ENCODE measurements around the gene SOS1.
"Not testable (repeated sequence)": the region's sequence is repeated elsewhere in the genome, so short reads cannot be mapped to it uniquely, and the experiment has no call there.

Gene SOS1

DNA sequence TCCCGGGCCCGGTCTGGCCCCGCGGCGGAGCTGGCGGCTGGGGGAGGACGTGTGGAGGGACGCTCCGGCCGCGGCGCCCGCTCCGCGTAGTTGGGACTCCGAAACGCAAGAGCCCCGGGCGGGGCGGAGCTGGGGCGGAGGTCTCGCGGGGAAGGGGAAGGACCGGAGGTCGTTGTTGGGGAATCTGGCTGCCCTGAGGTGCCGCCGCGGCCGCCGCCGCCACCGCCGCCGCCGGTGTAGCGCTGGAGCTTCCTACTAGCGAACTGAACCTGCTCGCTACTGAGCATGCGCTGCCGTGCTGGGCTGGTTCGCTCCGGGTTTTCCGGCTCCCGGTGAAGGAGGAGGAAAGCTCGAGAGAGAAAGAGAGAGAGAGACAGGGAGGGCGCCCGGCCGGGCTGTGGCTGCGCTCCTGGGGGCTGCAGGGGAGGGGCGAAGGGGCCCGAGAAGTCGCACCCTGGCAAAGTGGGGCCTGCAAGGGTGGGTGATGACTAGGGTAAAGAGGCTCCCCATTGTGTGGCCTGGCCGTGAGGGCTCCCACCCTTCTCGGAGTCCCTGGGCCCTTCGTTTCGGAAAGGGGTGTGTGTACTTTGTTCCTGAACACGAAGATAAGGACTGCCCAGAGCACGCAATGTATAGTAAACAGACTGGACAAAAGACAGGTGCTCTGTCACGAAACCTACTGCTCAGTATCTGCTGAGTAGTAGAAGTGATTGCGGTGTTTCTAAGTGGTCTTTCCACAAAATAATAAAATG lies at the start of gene SOS1:
SOS1 (minus strand) TSS at position 281 of the 752 bp plus-strand sequence. CDS start 629 bp downstream, outside the sequence.
- peak; percentile 96 for DNase-seq (ENCODE audit: low spot score)

DNA sequence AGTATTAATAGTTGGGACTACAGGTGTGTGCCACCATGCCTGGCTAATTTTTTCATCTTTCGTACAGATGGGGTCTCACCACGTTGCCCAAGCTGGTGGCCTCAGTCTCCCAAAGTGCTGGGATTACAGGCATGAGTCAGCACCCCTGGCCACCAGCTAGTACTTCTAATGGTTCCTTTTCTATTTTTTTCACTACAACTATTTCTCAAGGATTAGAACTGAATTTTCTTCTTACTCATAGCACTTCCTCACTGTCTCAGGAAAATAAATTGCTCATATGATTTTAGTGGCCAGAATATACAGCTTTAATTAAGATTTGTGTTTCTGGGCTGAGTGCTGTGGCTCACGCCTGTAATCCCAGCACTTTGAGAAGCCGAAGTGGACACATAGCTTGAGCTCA lies 43.2 kb upstream of the SOS1 start:
- no peak for DNase-seq (ENCODE audit: low spot score)

DNA sequence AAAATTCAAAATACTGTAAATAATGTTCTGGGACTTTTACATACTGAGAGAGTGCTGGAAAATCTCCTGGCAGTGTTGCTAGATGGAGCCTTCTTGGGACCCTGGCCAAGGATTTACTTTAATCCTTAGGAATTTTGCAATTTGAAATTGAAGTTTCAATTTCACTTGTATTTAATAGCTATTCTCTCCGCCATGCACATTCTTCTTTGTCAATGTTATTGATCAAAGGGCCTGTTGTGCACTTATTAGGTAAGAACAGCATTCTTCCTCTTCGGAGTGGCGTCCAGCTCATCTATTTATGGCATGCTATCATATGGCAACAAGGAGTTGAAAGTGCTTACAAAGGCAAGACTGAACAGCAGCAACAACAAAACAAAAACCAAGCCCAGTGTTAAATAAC lies 40.1 kb upstream of the SOS1 start:
- DNase-seq (ENCODE audit: low spot score): no peak

DNA sequence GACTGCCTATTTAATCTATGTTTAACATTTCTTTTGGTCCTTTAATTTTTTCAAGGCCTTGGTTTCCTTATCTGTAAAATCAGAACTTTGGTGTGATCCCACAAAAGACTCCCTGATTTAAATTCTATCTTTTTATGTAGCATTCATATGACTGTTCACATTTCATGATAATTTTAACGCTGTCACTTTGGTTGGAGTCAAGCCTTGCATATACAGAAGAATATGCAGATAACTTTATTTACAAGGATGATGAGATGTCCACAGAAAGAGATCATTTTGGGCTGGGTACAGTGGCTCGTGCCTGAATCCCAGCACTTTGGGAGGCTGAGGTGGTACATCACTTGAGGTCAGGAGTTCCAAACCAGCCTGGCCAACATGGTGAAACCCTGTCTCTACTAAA lies 38.4 kb upstream of the SOS1 start:
- no peak for DNase-seq (ENCODE audit: low spot score)

DNA sequence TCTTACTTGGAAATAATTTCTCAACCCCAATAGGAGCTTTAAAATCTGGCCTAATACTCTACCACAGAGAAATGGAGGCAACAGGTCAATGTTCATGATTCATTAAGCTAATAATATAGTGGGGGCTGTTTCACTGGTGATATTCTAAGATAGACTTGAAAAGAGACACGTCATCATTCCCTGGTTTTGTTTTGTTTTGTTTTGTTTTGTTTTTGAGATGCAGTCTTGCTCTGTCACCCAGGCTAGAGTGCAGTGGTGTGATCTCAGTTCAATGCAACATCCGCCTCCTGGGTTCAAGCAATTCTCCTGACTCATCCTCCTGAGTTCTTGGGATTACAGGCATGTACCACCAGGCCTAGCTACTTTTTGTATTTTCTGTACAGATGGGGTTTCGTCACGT lies 37.5 kb upstream of the SOS1 start:
- no peak for DNase-seq (ENCODE audit: low spot score)

DNA sequence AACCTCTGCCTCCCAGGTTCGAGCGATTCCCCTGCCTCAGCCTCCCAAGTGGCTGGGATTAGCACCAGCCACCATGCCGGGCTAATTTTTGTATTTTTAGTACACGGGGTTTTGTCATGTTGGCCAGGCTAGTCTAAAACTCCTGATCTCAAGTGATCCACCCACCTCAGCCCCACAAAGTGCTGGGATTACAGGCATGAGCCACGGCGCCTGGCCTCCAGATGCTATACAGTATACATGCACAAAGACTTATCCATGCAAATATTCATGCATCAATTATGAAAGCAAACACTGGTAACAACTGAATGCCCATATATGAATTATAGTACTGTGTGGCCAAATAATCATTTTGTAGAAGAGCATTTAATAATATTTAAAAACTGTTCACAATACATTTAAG lies 36.0 kb upstream of the SOS1 start:
- DNase-seq (ENCODE audit: low spot score): no peak

DNA sequence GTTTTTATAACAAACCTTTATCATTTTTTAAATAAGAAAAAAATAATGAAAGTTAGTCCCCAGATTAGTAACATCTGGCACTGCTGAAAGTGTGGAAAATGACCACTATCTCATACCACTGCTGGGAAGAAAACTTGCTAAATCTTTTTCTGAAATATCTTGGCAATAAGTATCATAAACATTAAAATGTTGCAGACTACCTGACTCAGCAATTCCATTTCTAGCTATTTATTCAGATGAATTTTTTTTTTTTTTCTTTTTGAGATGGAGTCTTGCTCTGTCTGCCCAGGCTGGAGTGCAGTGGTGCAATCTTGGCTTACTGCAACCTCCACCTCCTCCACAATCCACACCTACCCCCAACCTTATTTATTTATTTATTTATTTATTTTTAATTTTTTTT lies 35.3 kb upstream of the SOS1 start:
- DNase-seq (ENCODE audit: low spot score): no peak

DNA sequence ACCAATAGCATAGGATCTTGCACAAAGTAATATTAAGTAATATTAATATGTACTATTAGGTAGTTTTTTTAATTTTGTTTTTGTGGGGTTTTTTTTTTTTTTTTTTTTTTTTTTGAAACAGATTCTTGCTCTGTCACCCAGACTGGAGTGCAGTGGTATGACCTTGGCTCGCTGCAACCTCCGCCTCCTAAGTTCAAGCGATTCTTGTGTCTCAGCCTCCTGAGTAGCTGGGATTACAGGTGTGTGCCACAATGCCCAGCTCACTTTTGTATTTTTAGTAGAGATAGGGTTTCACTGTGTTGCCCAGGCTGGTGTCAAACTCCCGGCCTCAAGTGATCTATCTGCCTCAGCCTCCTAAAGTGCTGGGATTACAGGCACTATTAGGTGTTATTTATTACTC lies 34.7 kb upstream of the SOS1 start:
- not testable (repeated sequence) for DNase-seq (ENCODE audit: low spot score)

DNA sequence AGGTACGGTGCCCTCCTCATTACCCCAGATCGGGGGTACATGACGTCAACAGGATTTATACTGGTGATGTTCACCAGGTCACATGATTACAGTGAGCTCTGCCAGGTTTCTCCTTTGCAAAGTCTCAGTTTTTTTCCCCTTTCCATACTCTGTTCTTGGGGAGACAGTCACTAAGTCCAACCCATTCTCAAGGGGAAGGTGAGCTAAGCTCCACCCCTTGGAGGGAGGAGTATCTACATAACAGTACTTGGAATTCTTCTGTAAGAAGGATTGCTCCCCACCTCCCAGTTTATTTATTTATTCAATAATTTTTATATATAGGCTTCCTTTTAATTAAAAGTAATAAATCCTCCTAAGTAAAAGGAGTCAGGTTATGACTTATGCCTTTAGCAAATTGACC lies 34.1 kb upstream of the SOS1 start:
- no peak for DNase-seq (ENCODE audit: low spot score)

DNA sequence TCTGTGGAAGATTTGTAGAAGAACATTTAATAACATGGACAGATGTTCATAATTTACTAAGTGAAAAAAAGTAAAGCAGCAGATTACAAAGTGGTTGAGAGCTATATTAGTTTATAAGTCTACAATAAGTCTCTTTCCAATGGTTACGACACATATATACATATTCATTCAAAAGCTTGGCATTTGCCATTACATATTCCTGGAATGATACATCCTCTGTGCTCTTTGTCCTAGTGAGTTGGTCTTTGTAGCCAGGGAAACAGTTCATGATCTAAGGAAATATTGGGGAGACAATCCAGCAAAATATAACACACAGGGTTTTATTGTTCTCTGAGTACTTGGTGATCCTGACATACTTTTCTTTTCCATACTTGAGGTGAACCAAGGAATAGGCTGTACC lies 32.5 kb upstream of the SOS1 start:
- no peak for DNase-seq (ENCODE audit: low spot score)

DNA sequence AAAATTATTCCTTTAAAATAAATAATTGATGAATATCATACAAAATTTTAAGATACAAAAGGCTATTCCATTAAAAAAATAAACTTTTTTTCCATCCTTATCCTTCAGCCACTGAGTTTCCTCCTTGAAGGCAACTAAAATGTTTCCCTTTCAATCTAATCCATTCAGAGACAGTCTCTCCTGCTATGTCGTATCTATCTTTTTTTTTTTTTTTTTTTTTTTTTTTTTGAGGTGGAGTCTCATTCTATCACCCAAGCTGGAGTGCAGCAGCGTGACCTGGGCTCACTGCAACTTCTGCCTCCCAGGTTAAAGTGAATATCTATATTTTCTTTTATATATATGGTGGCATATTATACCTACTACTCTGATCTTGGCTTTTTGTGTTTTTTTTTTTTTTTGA lies 31.7 kb upstream of the SOS1 start:
- no peak for DNase-seq (ENCODE audit: low spot score)

DNA sequence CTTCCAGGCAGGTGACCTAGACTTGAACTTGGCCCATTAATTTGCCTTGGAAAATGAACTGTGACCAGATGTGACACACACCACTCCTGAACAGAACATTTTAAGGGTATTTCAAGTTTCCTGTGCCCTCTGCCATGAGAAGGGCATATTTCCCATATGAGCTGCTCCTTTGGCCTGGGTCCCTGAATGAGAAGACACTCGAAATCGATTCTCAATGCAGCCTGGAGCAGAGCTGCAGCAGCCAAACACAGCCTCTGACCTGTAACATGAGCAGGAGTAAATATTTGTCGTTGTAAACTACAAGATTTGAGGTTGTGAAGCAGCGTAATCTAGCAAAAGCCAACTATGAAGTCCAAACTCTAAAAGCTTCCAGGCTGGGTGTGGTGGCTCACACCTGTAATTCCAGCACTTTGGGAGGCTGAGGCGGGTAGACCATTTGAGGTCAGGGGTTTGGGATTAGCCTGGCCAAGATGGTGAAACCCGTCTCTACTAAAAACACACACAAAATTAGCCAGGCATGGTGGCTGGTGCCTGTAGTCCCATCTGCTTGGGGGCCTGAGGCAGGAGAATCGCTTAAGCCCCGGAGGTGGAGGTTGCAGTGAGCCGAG lies 30.1 kb upstream of the SOS1 start:
- DNase-seq (ENCODE audit: low spot score): no peak

DNA sequence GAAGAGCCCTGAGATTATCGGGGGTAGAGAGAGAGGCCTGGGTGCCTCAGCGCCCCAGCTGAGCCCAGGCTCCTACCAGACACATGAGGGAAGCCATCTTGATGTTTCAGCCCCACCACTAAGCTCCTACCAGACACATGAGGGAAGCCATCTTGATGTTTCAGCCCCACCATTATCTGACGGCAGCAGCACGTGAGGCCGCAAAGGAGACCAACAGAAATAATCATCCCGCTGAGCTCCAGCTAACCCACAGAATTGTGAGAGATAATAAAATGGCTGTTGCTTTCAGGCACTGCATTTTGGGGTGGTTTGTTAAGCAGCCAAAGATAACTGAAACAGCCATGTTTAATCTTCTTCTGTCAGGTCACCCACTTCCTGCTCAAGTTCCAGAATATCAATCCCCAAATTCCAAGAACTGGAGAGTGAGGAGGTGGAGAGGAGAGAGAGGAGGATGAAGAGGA lies 29.3 kb upstream of the SOS1 start:
- DNase-seq (ENCODE audit: low spot score): no peak

DNA sequence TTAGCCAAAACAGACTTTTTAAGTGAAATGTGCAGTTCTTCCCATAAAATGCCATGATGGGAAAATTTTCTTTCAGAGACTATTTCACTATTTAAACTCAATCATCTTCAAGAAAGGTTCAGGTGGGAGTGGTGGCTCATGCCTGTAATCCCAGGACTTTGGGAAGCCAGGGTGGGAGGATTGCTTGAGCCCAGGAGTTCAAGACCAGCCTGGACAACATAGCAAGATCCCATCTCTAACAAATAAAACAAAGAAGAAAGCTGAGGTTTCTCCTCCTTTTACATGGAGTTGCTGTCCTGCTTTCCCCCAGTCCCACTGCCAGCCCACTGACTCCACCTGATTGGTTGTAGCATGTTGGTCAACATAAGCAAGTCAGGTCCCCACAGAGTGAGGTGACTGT lies 25.8 kb upstream of the SOS1 start:
- DNase-seq (ENCODE audit: low spot score): no peak

DNA sequence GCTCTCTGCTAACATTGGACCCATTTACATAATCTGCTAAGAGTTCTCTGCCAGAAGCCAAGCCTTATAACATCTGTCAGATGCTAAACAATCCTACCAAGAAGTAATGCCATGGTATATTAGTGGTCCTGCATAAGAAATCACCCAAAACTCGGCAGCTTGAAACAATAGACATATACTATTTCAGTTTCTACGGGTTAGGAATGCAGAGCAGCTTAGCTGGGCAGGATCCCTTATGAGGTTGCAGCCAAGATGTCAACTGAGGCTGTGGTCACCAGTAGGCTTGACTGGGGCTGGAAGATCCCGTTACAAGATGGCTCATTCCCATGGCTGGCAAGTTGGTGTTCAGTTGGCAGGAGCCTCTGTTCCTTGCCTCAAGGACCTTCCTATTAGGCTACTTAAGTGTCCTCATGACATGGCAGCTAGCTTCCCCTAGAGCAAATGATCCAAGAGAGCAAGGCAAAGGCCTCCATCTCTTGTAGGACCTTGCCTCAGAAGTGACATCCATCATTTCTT lies 25.1 kb upstream of the SOS1 start:
- DNase-seq (ENCODE audit: low spot score): no peak

DNA sequence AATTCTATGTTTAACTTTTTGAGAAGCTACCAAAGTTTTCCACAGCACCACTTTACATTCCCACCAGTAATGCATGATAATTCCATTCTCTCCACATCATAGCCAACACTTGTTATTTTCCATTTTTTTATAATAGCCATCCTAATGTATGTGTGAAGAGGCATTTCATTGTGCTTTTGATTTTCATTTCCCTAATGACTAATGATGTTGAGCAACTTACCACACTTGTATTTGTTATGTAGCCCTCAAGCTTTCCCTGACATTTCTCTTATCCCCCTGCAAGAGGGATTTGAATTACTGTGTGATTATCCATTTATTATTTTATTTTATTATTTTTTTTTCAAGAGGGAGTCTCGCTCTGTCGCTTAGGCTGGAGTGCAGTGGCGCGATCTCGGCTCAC lies 23.6 kb upstream of the SOS1 start:
- DNase-seq (ENCODE audit: low spot score): no peak

DNA sequence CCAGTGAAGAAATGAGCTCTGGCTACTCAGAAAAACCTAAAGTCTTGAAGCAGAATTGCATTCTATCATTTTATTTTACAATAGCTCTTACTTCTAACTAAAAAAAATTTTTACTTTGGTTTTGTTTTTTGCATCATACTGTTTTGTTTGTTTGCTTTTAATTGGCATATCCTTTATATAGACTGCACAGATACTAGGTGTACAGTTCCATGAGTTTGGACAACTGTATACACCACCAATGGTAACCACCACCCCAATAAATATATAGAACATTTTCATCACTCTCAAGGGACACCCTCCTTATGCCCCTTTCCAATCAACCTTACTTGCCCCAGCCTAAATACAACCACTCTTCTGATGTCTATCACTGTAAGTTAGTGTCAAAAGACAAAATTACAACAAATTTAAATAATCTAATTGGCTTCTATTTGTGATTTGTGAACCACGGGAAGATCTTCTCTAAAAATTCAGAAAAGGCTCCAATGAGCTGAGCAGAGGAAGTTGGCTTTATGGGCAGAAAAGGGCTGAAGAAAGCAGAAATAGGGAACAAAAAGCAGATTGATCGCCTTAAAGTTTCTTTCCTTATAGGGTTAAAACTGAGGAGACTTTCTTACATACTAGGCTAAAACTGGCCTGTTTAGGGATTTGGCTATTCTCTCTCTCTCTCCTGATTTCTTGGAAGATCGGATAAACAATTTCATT lies 22.2 kb upstream of the SOS1 start:
- DNase-seq (ENCODE audit: low spot score): no peak

DNA sequence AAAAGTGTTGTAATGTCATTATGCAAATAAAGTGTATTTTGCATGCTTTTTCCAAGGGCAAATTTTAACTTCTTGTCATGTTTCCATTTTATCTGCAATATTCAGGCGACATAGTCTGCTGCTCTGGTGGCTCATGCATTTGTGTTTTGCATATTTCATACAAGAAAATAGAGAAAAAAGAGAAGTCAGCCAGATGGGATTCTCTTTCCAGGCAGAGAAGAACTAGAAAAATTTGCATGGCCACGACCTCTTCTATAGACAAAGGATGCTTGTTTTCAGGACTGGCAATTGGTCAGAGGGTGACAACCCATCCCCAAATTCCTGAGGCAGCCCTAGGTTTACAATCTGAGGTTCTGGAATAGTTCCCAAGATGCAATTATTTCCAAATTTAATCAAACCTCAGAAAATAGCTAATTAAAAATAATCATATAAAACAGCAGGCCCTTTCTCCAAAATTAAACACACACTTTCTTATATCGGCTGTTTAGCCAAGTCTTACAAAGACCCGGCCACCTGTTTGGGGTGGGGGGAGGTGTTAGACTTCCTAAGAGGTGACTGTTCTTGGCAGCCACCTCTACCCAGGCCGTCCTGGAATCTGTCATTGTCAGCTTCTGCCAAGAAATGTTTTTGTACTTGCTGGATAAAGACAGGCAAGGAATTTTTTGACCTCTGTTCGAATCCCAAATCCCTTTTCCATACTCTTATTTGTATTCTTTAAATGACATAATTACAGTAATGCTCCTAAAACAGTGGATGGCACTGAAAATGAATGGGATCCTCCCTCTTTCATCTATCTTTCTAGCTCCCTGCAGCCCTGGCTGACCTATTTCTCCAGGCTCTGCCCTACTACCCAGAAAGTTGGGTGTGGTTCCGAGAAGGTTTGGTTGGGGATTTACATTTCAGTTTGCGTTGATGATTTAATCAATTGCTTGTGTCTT lies 20.8 kb upstream of the SOS1 start:
- no peak for DNase-seq (ENCODE audit: low spot score)

DNA sequence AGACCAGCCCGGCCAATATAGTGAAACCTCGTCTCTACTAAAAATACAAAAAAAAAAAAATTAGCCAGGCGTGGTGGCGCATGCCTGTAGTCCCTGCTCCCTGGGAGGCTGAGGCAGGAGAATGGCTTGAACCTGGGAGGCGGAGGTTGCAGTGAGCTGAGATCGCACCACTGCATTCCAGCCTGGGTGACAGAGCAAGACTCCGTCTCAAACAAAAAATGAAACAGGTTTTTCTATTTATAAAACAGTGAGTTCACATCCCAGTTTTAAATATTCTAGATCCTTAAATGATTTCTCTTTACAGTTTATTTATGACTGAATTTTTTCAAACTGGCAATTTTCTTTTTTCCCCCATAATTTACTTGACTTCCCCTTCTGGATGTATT lies 20.1 kb upstream of the SOS1 start:
- not testable (repeated sequence) for DNase-seq (ENCODE audit: low spot score)

DNA sequence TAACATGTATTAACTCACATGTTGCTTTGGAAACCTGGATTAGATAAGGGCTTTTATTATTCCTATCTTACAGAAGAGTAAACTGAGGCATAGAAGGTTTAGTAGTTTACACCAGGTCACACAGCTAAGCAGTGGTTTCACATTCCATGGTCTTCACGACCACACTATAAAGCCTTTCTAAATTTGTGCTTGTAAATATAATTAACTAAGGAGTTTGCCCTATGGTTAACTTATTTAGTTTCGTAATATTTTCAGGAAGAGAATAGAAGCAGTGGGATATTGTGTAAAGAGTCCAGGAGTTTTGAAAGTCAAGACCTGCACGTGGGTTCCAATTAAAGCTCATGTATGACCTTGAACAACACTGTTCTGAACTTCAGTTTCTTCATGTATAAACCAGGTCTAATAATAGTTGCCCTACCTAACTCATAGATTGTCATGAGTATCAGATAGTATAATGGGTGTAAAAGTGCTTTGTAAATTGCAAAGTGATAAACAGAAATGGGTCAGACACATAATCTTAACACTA lies 19.5 kb upstream of the SOS1 start:
- no peak for DNase-seq (ENCODE audit: low spot score)

DNA sequence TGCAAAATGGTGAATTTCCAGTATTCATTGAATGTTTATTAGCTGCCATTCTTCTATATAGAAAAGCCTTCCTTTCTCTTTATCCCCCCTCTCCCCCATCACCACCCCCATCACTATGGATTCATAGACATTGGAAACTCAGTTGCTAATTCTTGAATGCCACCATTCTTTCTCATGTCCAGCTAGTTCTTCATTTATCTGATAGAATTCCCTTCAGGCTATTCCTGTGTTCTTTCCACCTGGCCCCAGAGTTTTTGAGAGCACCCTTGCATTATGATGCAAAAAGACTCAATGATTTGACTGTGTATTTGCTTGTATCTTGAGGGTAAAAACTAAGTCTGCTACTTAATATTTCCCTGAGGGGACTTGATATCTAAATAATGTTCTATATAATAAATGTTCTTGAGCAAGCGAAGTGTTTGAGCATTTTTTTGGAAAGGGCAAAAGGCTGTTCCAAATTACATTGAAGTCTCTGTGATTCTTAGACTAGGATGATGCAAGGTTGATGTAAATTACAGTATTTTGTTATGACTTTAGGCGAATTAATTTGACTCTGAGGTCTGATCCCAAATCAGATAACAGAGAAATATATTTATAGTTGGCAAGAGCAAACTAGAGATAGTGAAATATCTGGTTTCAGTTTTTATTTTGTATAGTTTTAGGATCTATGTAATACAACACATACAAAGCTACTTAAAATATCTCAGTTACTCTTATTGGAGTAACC lies 18.8 kb upstream of the SOS1 start:
- no peak for DNase-seq (ENCODE audit: low spot score)
